Progenitor cell of endocrine pancreas (in vitro differentiated cells): ENCODE data around the gene FAHD1. TPM values are rescaled to one million over a fixed set of nuclear protein-coding genes. Genes with fewer than 3 reads are reported as not detected.

Experiments used
- DNase-seq: peaks from one replicate; pipeline ENCODE4 v3.0.0; 2021; ENCODE audit warnings: low spot score; ENCODE audit not compliant: unreplicated experiment
- H3K27ac Mint-ChIP-seq: 2 replicates; pipeline ENCODE4 v1.8.0; 2021; ENCODE audit warnings: mild to moderate bottlenecking, moderate library complexity, mixed read lengths
- H3K27me3 Mint-ChIP-seq: 2 replicates; pipeline ENCODE4 v1.8.0; 2021; ENCODE audit warnings: mixed read lengths
- H3K36me3 Mint-ChIP-seq: 2 replicates; pipeline ENCODE4 v1.8.0; 2022; ENCODE audit warnings: mixed read lengths; ENCODE audit not compliant: insufficient read depth
- H3K4me1 Mint-ChIP-seq: 2 replicates; pipeline ENCODE4 v1.8.0; 2021; ENCODE audit warnings: low read depth, mixed read lengths
- H3K4me3 Mint-ChIP-seq: 2 replicates; pipeline ENCODE4 v1.8.0; 2021; ENCODE audit warnings: low read depth, mild to moderate bottlenecking, moderate library complexity, mixed read lengths
- H3K9me3 Mint-ChIP-seq: 2 replicates; pipeline ENCODE4 v1.8.0; 2021; ENCODE audit warnings: low read depth, mixed read lengths
- total RNA-seq: library from RNA; stranded (reverse); gene quantifications from 2 replicates; pipeline ENCODE4 v1.2.1, GENCODE V29; 2021
- TF ChIP-seq, protein P1 (sequence below): fragments of 200-600 bp; sonication (generic); IDR thresholded peaks from one replicate; pipeline ENCODE4 v1.5.0; 2021; ENCODE audit warnings: antibody characterized with exemption, mild to moderate bottlenecking; ENCODE audit not compliant: unreplicated experiment

Gene FAHD1
- total RNA-seq, 1 donor from 2014 or later, result 26.3 TPM

DNA sequence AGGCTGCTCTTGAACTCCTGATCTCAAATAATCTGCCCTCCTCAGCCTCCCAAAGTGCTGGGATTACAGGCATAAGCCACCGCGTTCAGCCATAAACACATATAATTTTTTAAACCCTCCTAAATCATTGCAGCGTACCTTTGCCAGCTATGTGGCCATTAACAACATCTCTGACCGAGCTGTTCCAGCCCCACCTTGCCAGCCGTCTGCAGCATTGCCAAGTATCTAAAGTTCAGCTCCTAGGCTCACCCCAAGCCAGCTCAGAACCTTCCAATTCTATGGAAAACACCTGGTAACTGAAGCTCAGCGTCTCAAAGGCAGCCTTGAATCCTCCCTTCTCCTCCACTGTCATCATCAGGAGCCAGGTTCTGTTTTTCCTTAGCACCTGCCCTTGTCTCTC is 50.1 kb downstream of the FAHD1 start:
- peaks cover 3% of the 10 kb centered on the region for H3K36me3 Mint-ChIP-seq
- H3K27ac Mint-ChIP-seq, result no peak overlapping the region
- peaks cover 3% of the 10 kb centered on the region for H3K9me3 Mint-ChIP-seq
- H3K4me1 Mint-ChIP-seq, result no peaks in the 10 kb centered on the region
- TF ChIP-seq, protein P1, sequence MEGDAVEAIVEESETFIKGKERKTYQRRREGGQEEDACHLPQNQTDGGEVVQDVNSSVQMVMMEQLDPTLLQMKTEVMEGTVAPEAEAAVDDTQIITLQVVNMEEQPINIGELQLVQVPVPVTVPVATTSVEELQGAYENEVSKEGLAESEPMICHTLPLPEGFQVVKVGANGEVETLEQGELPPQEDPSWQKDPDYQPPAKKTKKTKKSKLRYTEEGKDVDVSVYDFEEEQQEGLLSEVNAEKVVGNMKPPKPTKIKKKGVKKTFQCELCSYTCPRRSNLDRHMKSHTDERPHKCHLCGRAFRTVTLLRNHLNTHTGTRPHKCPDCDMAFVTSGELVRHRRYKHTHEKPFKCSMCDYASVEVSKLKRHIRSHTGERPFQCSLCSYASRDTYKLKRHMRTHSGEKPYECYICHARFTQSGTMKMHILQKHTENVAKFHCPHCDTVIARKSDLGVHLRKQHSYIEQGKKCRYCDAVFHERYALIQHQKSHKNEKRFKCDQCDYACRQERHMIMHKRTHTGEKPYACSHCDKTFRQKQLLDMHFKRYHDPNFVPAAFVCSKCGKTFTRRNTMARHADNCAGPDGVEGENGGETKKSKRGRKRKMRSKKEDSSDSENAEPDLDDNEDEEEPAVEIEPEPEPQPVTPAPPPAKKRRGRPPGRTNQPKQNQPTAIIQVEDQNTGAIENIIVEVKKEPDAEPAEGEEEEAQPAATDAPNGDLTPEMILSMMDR, result no peak
- H3K4me3 Mint-ChIP-seq, result no peak overlapping the region
- peaks cover 50% of the 10 kb centered on the region for H3K27me3 Mint-ChIP-seq
- DNase-seq, result no peak

DNA sequence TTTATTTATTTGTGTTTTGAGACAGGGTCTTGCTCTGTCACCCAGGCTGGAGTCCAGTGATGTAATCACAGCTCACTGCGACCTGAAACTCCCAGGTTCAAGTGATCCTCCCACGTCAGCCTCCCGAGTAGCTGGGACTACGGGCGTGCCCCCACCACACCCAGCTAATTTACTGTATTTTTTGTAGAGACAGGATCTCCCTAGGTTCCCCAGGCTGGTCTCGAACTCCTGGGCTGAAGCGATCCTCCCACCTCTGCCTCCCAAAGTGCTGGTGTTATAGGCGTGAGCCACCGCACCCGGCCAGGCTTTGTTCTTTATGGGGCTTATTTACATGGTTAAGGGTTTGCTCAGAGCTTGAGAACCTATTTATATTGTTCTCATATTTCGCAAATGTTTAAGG is 50.8 kb downstream of the FAHD1 start:
- Mint-ChIP-seq H3K4me3 (no peak overlapping the region), H3K36me3 (no peaks in the 10 kb centered on the region)

DNA sequence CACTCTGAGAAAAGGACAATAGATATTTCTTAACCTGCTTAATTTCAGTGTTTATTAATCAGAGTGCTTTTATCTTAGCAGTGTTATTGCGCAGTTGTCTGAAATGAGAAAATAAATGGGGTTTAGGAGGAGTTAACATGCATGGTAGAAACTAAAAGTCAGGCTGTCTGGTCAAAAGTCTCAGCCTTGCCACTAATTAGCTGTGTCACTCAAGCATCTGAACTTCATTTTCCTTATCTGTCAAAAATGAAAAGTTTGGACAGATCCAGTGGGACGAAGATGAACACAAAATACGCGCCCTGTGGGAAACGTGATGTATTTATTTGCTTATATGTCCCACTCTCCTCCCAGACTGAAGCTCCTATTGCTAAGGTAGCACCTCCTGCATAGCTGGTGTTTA is 51.2 kb downstream of the FAHD1 start:
- DNase-seq, result no peak
- Mint-ChIP-seq H3K27me3 (peaks cover 40% of the 10 kb centered on the region), H3K27ac (no peak overlapping the region), H3K9me3 (no peaks in the 10 kb centered on the region), H3K36me3 (no peaks in the 10 kb centered on the region), H3K4me1 (no peaks in the 10 kb centered on the region), H3K4me3 (no peak overlapping the region)
- TF ChIP-seq, protein P1, result no peak

More for the DNA sequence above, 50.8 kb downstream of the FAHD1 start:
- peaks cover 44% of the 10 kb centered on the region for H3K27me3 Mint-ChIP-seq
- H3K9me3 Mint-ChIP-seq, result no peaks in the 10 kb centered on the region
- no peaks in the 10 kb centered on the region for H3K4me1 Mint-ChIP-seq
- TF ChIP-seq, protein P1, result no peak
- H3K27ac Mint-ChIP-seq, result no peak overlapping the region
- no peak for DNase-seq

Other genes with a start within 250 kb of the FAHD1 start
- gene IFT140, start 215.1 kb upstream of the FAHD1 start, total RNA-seq, result 75.2 and 85.3 TPM in 2 replicates
- gene CRAMP1, start 214.8 kb upstream of the FAHD1 start, total RNA-seq, result 58.3 and 61.3 TPM in 2 replicates
- 141 and 146 TPM in 2 replicates for gene JPT2, start 148.9 kb upstream of the FAHD1 start, total RNA-seq
- 153 and 157 TPM in 2 replicates for gene MAPK8IP3, start 121.0 kb upstream of the FAHD1 start, total RNA-seq
- 34.4 and 35.3 TPM in 2 replicates for gene NME3, start 55.7 kb upstream of the FAHD1 start, total RNA-seq
- gene EME2, start 54.4 kb upstream of the FAHD1 start, total RNA-seq, result 50.6 and 53.4 TPM in 2 replicates
- gene MRPS34, start 54.1 kb upstream of the FAHD1 start, total RNA-seq, result 77.2 and 84.6 TPM in 2 replicates
- gene SPSB3, start 44.6 kb upstream of the FAHD1 start, total RNA-seq, result 47.8 and 50.2 TPM in 2 replicates
- 59.9 and 65.4 TPM in 2 replicates for gene NUBP2, start 44.2 kb upstream of the FAHD1 start, total RNA-seq
- 0.60 and 1.2 TPM in 2 replicates for gene IGFALS, start 33.5 kb upstream of the FAHD1 start, total RNA-seq
- gene HAGH, start 381 bp upstream of the FAHD1 start, total RNA-seq, result 43.6 and 46.4 TPM in 2 replicates
- gene MEIOB, start 45.0 kb downstream of the FAHD1 start, total RNA-seq, result not detected in 2 replicates
- gene HS3ST6, start 91.2 kb downstream of the FAHD1 start, total RNA-seq, result 0.46 TPM in 1 of 2 replicates, not detected in the other
- gene MSRB1, start 116.0 kb downstream of the FAHD1 start, total RNA-seq, result 28.5 and 28.9 TPM in 2 replicates
- gene RPL3L, start 127.5 kb downstream of the FAHD1 start, total RNA-seq, result not detected in 2 replicates
- gene NDUFB10, start 132.3 kb downstream of the FAHD1 start, total RNA-seq, result 96.9 and 105 TPM in 2 replicates
- gene RPS2, start 137.6 kb downstream of the FAHD1 start, total RNA-seq, result 2,309 and 2,385 TPM in 2 replicates
- not detected in 2 replicates for gene RNF151, start 139.7 kb downstream of the FAHD1 start, total RNA-seq
- gene TBL3, start 144.8 kb downstream of the FAHD1 start, total RNA-seq, result 30.8 and 32.2 TPM in 2 replicates
- 0.93 and 1.5 TPM in 2 replicates for gene NOXO1, start 154.3 kb downstream of the FAHD1 start, total RNA-seq
- 27.1 and 32.9 TPM in 2 replicates for gene GFER, start 157.0 kb downstream of the FAHD1 start, total RNA-seq
- 3.0 and 3.3 TPM in 2 replicates for gene SYNGR3, start 162.8 kb downstream of the FAHD1 start, total RNA-seq
- 41.5 and 43.6 TPM in 2 replicates for gene ZNF598, start 182.6 kb downstream of the FAHD1 start, total RNA-seq
- 5.0 and 5.3 TPM in 2 replicates for gene NPW, start 192.6 kb downstream of the FAHD1 start, total RNA-seq
- 8.4 and 10.3 TPM in 2 replicates for gene NHERF2, start 199.7 kb downstream of the FAHD1 start, total RNA-seq
- 24.2 and 28.1 TPM in 2 replicates for gene NTHL1, start 220.6 kb downstream of the FAHD1 start, total RNA-seq
- 241 and 253 TPM in 2 replicates for gene TSC2, start 220.8 kb downstream of the FAHD1 start, total RNA-seq